ENCODE measurements around the gene JAKMIP3. TPM values are rescaled to one million over a fixed set of nuclear protein-coding genes. Genes with fewer than 3 reads are reported as not detected.

The JAKMIP3 gene
- total RNA-seq, 2 experiments from 2014 or later, result 0.40 to 0.52 TPM

GRCh38 chr10:132097609-132098377, 32.0 kb downstream of the JAKMIP3 start:
- H3K27me3 Mint-ChIP-seq (ENCODE audit: low read depth), result peaks cover 39% of the 10 kb centered on the region
- intact Hi-C loops (cut with micrococcal nuclease), result no loop called here
- H3K4me1 Mint-ChIP-seq (ENCODE audit: low read depth), result no peaks in the 10 kb centered on the region

GRCh38 chr10:132098539-132099388, 33.0 kb downstream of the JAKMIP3 start:
- DNase-seq, result no peak
- Mint-ChIP-seq H3K9me3 (no peaks in the 10 kb centered on the region), H3K4me1 (ENCODE audit: low read depth) (no peaks in the 10 kb centered on the region), H3K27me3 (ENCODE audit: low read depth) (peaks cover 39% of the 10 kb centered on the region), H3K27ac (no peak overlapping the region), H3K36me3 (ENCODE audit: low read depth) (no peaks in the 10 kb centered on the region), H3K4me3 (no peak overlapping the region)
- CTCF ChIA-PET, result no interaction called here
- intact Hi-C loops (cut with micrococcal nuclease), result no loop called here

More at GRCh38 chr10:132097609-132098377, 32.0 kb downstream of the JAKMIP3 start:
- Mint-ChIP-seq H3K27ac (no peak overlapping the region), H3K36me3 (ENCODE audit: low read depth) (no peaks in the 10 kb centered on the region), H3K4me3 (no peak overlapping the region), H3K9me3 (no peaks in the 10 kb centered on the region)
- DNase-seq, result no peak
- CTCF ChIA-PET, result no interaction called here

GRCh38 chr10:132099389-132100090, 33.8 kb downstream of the JAKMIP3 start:
- H3K4me1 Mint-ChIP-seq (ENCODE audit: low read depth), result no peaks in the 10 kb centered on the region
- DNase-seq, result no peak
- no peak overlapping the region for H3K27ac Mint-ChIP-seq
- H3K4me3 Mint-ChIP-seq, result no peak overlapping the region
- intact Hi-C loops (cut with micrococcal nuclease), result no loop called here
- CTCF ChIA-PET, result no interaction called here
- no peaks in the 10 kb centered on the region for H3K36me3 Mint-ChIP-seq (ENCODE audit: low read depth)
- no peaks in the 10 kb centered on the region for H3K9me3 Mint-ChIP-seq
- peaks cover 34% of the 10 kb centered on the region for H3K27me3 Mint-ChIP-seq (ENCODE audit: low read depth)

GRCh38 chr10:132100091-132100481, 34.3 kb downstream of the JAKMIP3 start:
- H3K4me1 Mint-ChIP-seq (ENCODE audit: low read depth), result no peaks in the 10 kb centered on the region
- DNase-seq, result no peak
- intact Hi-C loops (cut with micrococcal nuclease), result no loop called here
- no peaks in the 10 kb centered on the region for H3K36me3 Mint-ChIP-seq (ENCODE audit: low read depth)
- no peak overlapping the region for H3K4me3 Mint-ChIP-seq
- H3K27ac Mint-ChIP-seq, result no peak overlapping the region
- CTCF ChIA-PET, result no interaction called here
- peaks cover 31% of the 10 kb centered on the region for H3K27me3 Mint-ChIP-seq (ENCODE audit: low read depth)
- H3K9me3 Mint-ChIP-seq, result no peaks in the 10 kb centered on the region

- Mint-ChIP-seq H3K9me3 (no peaks in the 10 kb centered on the region), H3K4me1 (ENCODE audit: low read depth) (no peaks in the 10 kb centered on the region), H3K4me3 (no peak overlapping the region), H3K27ac (no peak overlapping the region), H3K27me3 (ENCODE audit: low read depth) (peaks cover 26% of the 10 kb centered on the region), H3K36me3 (ENCODE audit: low read depth) (no peaks in the 10 kb centered on the region)
- intact Hi-C loops (cut with micrococcal nuclease), result no loop called here
- CTCF ChIA-PET, result interaction anchor here (1.3 kb wide), 1 partner anchor 75 kb away, joined by 3 read pairs; no protein-coding TSS in a partner anchor
- no peak for DNase-seq
Observed at GRCh38 chr10:132100556-132101349, 35.0 kb downstream of the JAKMIP3 start.

- peaks cover 19% of the 10 kb centered on the region for H3K27me3 Mint-ChIP-seq (ENCODE audit: low read depth)
- no peak overlapping the region for H3K27ac Mint-ChIP-seq
- H3K4me1 Mint-ChIP-seq (ENCODE audit: low read depth), result no peaks in the 10 kb centered on the region
- CTCF ChIA-PET, result interaction anchor here (1.3 kb wide), 1 partner anchor 74 kb away, joined by 3 read pairs; no protein-coding TSS in a partner anchor
- intact Hi-C loops (cut with micrococcal nuclease), result no loop called here
- no peaks in the 10 kb centered on the region for H3K36me3 Mint-ChIP-seq (ENCODE audit: low read depth)
- no peak for DNase-seq
- H3K9me3 Mint-ChIP-seq, result no peaks in the 10 kb centered on the region
- no peak overlapping the region for H3K4me3 Mint-ChIP-seq
Observed at GRCh38 chr10:132101529-132101928, 35.8 kb downstream of the JAKMIP3 start.

- no peaks in the 10 kb centered on the region for H3K4me1 Mint-ChIP-seq (ENCODE audit: low read depth)
- H3K4me3 Mint-ChIP-seq, result no peak overlapping the region
- DNase-seq, result no peak
- no peaks in the 10 kb centered on the region for H3K36me3 Mint-ChIP-seq (ENCODE audit: low read depth)
- CTCF ChIA-PET, result interaction anchor here (1.3 kb wide), 1 partner anchor 73 kb away, joined by 3 read pairs; no protein-coding TSS in a partner anchor
- intact Hi-C loops (cut with micrococcal nuclease), result no loop called here
- no peaks in the 10 kb centered on the region for H3K9me3 Mint-ChIP-seq
- peaks cover 16% of the 10 kb centered on the region for H3K27me3 Mint-ChIP-seq (ENCODE audit: low read depth)
- no peak overlapping the region for H3K27ac Mint-ChIP-seq
Observed at GRCh38 chr10:132102071-132102716, 36.4 kb downstream of the JAKMIP3 start.

GRCh38 chr10:132102717-132103110, 37.0 kb downstream of the JAKMIP3 start:
- intact Hi-C loops (cut with micrococcal nuclease), result no loop called here
- DNase-seq, result no peak
- CTCF ChIA-PET, result no interaction called here
- Mint-ChIP-seq H3K4me3 (no peak overlapping the region), H3K27me3 (ENCODE audit: low read depth) (peaks cover 14% of the 10 kb centered on the region), H3K36me3 (ENCODE audit: low read depth) (no peaks in the 10 kb centered on the region), H3K9me3 (no peaks in the 10 kb centered on the region), H3K4me1 (ENCODE audit: low read depth) (no peaks in the 10 kb centered on the region), H3K27ac (no peak overlapping the region)

GRCh38 chr10:132103116-132103910, 37.6 kb downstream of the JAKMIP3 start:
- Mint-ChIP-seq H3K9me3 (no peaks in the 10 kb centered on the region), H3K27me3 (ENCODE audit: low read depth) (peaks cover 11% of the 10 kb centered on the region), H3K4me1 (ENCODE audit: low read depth) (no peaks in the 10 kb centered on the region), H3K27ac (no peak overlapping the region), H3K4me3 (no peak overlapping the region), H3K36me3 (ENCODE audit: low read depth) (no peaks in the 10 kb centered on the region)
- CTCF ChIA-PET, result interaction anchor here (1.2 kb wide), 1 partner anchor 39 kb away, joined by 3 read pairs; no protein-coding TSS in a partner anchor
- intact Hi-C loops (cut with micrococcal nuclease), result no loop called here
- DNase-seq, result no peak

GRCh38 chr10:132104062-132104461, 38.3 kb downstream of the JAKMIP3 start:
- intact Hi-C loops (cut with micrococcal nuclease), result no loop called here
- CTCF ChIA-PET, result interaction anchor here (1.2 kb wide), 1 partner anchor 39 kb away, joined by 3 read pairs; no protein-coding TSS in a partner anchor
- Mint-ChIP-seq H3K4me3 (no peak overlapping the region), H3K27me3 (ENCODE audit: low read depth) (peaks cover 10% of the 10 kb centered on the region), H3K36me3 (ENCODE audit: low read depth) (no peaks in the 10 kb centered on the region), H3K27ac (no peak overlapping the region), H3K4me1 (ENCODE audit: low read depth) (no peaks in the 10 kb centered on the region), H3K9me3 (no peaks in the 10 kb centered on the region)
- no peak for DNase-seq
